Measurements from ENCODE around the gene ANKRD45. TPM values are rescaled to one million over a fixed set of nuclear protein-coding genes. Genes with fewer than 3 reads are reported as not detected.
"Not testable (repeated sequence)": the region's sequence is repeated elsewhere in the genome, so short reads cannot be mapped to it uniquely, and the experiment has no call there.

ANKRD45 gene
- total RNA-seq, 1 donor from 2014 or later = 2.3 TPM

DNA sequence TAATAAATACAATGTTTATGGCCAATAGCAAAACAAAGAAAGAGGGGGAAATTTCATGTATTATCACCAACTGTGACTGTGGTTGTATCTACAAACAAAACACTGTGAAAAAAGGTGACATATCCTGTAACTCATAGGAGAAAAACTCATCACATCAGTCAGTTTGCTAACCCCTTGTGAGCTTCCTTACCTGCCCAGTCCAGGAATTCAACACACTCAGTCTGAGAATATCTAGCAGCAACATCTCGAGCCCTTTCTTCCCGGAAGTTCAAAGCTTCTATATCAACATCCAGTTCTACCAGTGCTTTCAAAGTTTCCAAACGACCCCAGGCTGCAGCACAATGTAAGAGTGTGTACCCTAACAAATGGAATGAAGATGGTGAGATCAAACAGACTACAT lies 23.0 kb downstream of the ANKRD45 start:
- Histone ChIP-seq H3K79me2 (ENCODE audit: low read depth) (peaks cover 93% of the 10 kb centered on the region), H3F3A (ENCODE audit: low read depth) (peaks cover 16% of the 10 kb centered on the region), H3K36me3 (peaks cover 25% of the 10 kb centered on the region), H2AFZ (replicated peaks) (no peak overlapping the region), H3K9me3 (ENCODE audit: low read depth) (no peaks in the 10 kb centered on the region), H3K4me2 (no peak overlapping the region), H3K4me3 (no peak overlapping the region), H3K9ac (no peak overlapping the region), H4K20me1 (ENCODE audit: low read depth) (peaks cover 5% of the 10 kb centered on the region), H3K4me1 (peaks cover 20% of the 10 kb centered on the region), H3K27ac (no peak overlapping the region), H3K27me3 (no peaks in the 10 kb centered on the region)
- Mint-ChIP-seq H3K36me3 (no peaks in the 10 kb centered on the region), H3K4me3 (no peak overlapping the region), H3K9me3 (peaks cover 6% of the 10 kb centered on the region), H3K4me1 (no peaks in the 10 kb centered on the region), H3K27ac (no peak overlapping the region), H3K27me3 (ENCODE audit: insufficient read depth, low read depth) (no peaks in the 10 kb centered on the region)
- no peak for TF ChIP-seq CTCF (IDR thresholded peaks at IDR 0.05)
- no peak for TF ChIP-seq EZH2 (IDR thresholded peaks at IDR 0.05)
- TF ChIP-seq EZH2phosphoT487 (IDR thresholded peaks at IDR 0.05) = no peak
- no peak for DNase-seq (ENCODE audit: low spot score)

GRCh38 chr1:173642450-173643139 lies 27.1 kb downstream of the ANKRD45 start:
- not testable (repeated sequence) for H3K27me3 ChIP-seq; H3K36me3 Mint-ChIP-seq; H3K27ac Mint-ChIP-seq; H3K9me3 ChIP-seq (ENCODE audit: low read depth); H2AFZ ChIP-seq (replicated peaks); H3K4me1 Mint-ChIP-seq; H3K27me3 Mint-ChIP-seq (ENCODE audit: insufficient read depth, low read depth); H3K4me3 Mint-ChIP-seq; H3K9me3 Mint-ChIP-seq; H4K20me1 ChIP-seq (ENCODE audit: low read depth)
- peak; percentile 92 for DNase-seq (ENCODE audit: low spot score)
- H3K36me3 ChIP-seq = peaks cover 20% of the 10 kb centered on the region
- H3K9ac ChIP-seq = peak overlapping the region; percentile 54
- peak overlapping the region; percentile 79 for H3K4me2 ChIP-seq
- H3K79me2 ChIP-seq (ENCODE audit: low read depth) = peaks cover 93% of the 10 kb centered on the region
- H3K4me3 ChIP-seq = peak overlapping the region; percentile 57
- H3K27ac ChIP-seq = peak overlapping the region; percentile 100
- H3K4me1 ChIP-seq = peaks cover 21% of the 10 kb centered on the region
- H3F3A ChIP-seq (ENCODE audit: low read depth) = peaks cover 35% of the 10 kb centered on the region

DNA sequence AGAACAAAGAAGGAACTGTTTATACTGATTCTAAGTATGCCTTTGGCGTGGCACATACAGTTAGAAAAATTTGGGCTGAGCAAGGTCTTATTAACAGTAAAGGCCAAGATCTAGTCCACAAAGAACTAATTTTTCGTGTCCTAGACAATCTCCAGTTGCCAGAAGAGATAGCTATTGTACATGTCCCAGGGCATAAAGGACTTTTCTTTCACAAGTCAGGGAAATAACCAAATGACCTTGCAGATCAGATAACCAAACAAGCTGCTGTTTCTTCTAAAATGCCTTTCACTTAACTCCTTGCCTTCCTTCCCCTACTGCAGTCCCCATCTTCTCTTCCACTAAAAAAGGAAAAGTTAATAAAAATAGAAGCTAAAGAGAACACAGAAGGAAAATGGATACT lies 30.5 kb downstream of the ANKRD45 start:
- no peaks in the 10 kb centered on the region for H3K4me1 Mint-ChIP-seq
- no peak for DNase-seq (ENCODE audit: low spot score)
- Histone ChIP-seq H3K9me3 (ENCODE audit: low read depth) (no peaks in the 10 kb centered on the region), H3K27ac (peak overlapping the region; percentile 100), H3K79me2 (ENCODE audit: low read depth) (peaks cover 60% of the 10 kb centered on the region), H2AFZ (replicated peaks) (no peak overlapping the region), H3K36me3 (peaks cover 8% of the 10 kb centered on the region), H4K20me1 (ENCODE audit: low read depth) (no peaks in the 10 kb centered on the region), H3K4me1 (peaks cover 29% of the 10 kb centered on the region), H3K27me3 (no peaks in the 10 kb centered on the region), H3K4me3 (peak overlapping the region; percentile 57), H3K9ac (peak overlapping the region; percentile 89), H3F3A (ENCODE audit: low read depth) (peaks cover 44% of the 10 kb centered on the region), H3K4me2 (peak overlapping the region; percentile 79)
- H3K27ac Mint-ChIP-seq = no peak overlapping the region
- no peak for TF ChIP-seq EZH2phosphoT487 (IDR thresholded peaks at IDR 0.05)
- TF ChIP-seq EZH2 (IDR thresholded peaks at IDR 0.05) = no peak
- no peak for TF ChIP-seq CTCF (IDR thresholded peaks at IDR 0.05)
- no peaks in the 10 kb centered on the region for H3K36me3 Mint-ChIP-seq
- peaks cover 2% of the 10 kb centered on the region for H3K27me3 Mint-ChIP-seq (ENCODE audit: insufficient read depth, low read depth)
- no peak overlapping the region for H3K4me3 Mint-ChIP-seq
- peaks cover 4% of the 10 kb centered on the region for H3K9me3 Mint-ChIP-seq
